WERI-Rb-1 (cell line): Measurements from ENCODE around the gene C11orf21.
A peak's percentile ranks its signal among the peaks of the same experiment; 100 is the strongest.

Source experiments
- DNase-seq: peaks from one replicate; pipeline ENCODE4 v3.0.0-alpha.2; 2020
- H3K27ac ChIP-seq: fragments of 250-450 bp; sonication (Bioruptor Pico); 2 replicates; pipeline ENCODE4 v1.5.1; 2020; ENCODE audit warnings: mild to moderate bottlenecking, moderate library complexity
- H3K27me3 ChIP-seq: fragments of 250-450 bp; sonication (Bioruptor Pico); 2 replicates; pipeline ENCODE4 v1.5.1; 2021; ENCODE audit warnings: mild to moderate bottlenecking, low read depth, moderate library complexity; ENCODE audit not compliant: insufficient read depth, severe bottlenecking
- H3K36me3 ChIP-seq: fragments of 250-450 bp; sonication (Bioruptor Pico); 2 replicates; pipeline ENCODE4 v1.5.1; 2020; ENCODE audit warnings: mild to moderate bottlenecking, moderate library complexity
- H3K4me3 ChIP-seq: 2 replicates; pipeline ENCODE4 v1.5.1; 2011; ENCODE audit warnings: low read depth, mild to moderate bottlenecking, control low read depth, low read length
- H3K9me3 ChIP-seq: fragments of 250-450 bp; sonication (Bioruptor Pico); 2 replicates; pipeline ENCODE4 v1.5.1; 2021; ENCODE audit warnings: mild to moderate bottlenecking, moderate library complexity; ENCODE audit not compliant: severe bottlenecking
- CTCF ChIP-seq: IDR thresholded peaks from 2 replicates; pipeline ENCODE4 v1.5.1; 2011; ENCODE audit warnings: low read depth, mild to moderate bottlenecking, control low read depth, inconsistent platforms, low read length

Gene C11orf21

GRCh38 chr11:2305140-2305778 lies 3.5 kb upstream of the C11orf21 start:
- Histone ChIP-seq H3K36me3 (no peaks in the 10 kb centered on the region), H3K4me3 (no peak overlapping the region)

GRCh38 chr11:2304506-2305139 lies 2.9 kb upstream of the C11orf21 start:
- no peak for TF ChIP-seq CTCF
- H3K27ac ChIP-seq, result no peak overlapping the region
- H3K4me3 ChIP-seq, result no peak overlapping the region
- DNase-seq, result peak; percentile 4
- no peaks in the 10 kb centered on the region for H3K27me3 ChIP-seq
- no peaks in the 10 kb centered on the region for H3K36me3 ChIP-seq
- H3K9me3 ChIP-seq, result no peaks in the 10 kb centered on the region

More at GRCh38 chr11:2305140-2305778, 3.5 kb upstream of the C11orf21 start:
- Histone ChIP-seq H3K27me3 (no peaks in the 10 kb centered on the region), H3K9me3 (no peaks in the 10 kb centered on the region), H3K27ac (no peak overlapping the region)
- DNase-seq, result peak; percentile 78
- TF ChIP-seq CTCF, result peak; percentile 94

GRCh38 chr11:2303627-2304505 lies 2.1 kb upstream of the C11orf21 start:
- H3K36me3 ChIP-seq, result no peaks in the 10 kb centered on the region
- no peak overlapping the region for H3K27ac ChIP-seq
- no peaks in the 10 kb centered on the region for H3K9me3 ChIP-seq
- no peak overlapping the region for H3K4me3 ChIP-seq
- TF ChIP-seq CTCF, result no peak
- DNase-seq, result peak; percentile 5
- no peaks in the 10 kb centered on the region for H3K27me3 ChIP-seq

GRCh38 chr11:2302896-2303626 lies 1.3 kb upstream of the C11orf21 start:
- H3K27me3 ChIP-seq, result peaks cover 2% of the 10 kb centered on the region
- peak; percentile 4 for DNase-seq
- no peak overlapping the region for H3K4me3 ChIP-seq
- no peak overlapping the region for H3K27ac ChIP-seq
- no peak for TF ChIP-seq CTCF
- no peaks in the 10 kb centered on the region for H3K9me3 ChIP-seq
- H3K36me3 ChIP-seq, result no peaks in the 10 kb centered on the region

DNA sequence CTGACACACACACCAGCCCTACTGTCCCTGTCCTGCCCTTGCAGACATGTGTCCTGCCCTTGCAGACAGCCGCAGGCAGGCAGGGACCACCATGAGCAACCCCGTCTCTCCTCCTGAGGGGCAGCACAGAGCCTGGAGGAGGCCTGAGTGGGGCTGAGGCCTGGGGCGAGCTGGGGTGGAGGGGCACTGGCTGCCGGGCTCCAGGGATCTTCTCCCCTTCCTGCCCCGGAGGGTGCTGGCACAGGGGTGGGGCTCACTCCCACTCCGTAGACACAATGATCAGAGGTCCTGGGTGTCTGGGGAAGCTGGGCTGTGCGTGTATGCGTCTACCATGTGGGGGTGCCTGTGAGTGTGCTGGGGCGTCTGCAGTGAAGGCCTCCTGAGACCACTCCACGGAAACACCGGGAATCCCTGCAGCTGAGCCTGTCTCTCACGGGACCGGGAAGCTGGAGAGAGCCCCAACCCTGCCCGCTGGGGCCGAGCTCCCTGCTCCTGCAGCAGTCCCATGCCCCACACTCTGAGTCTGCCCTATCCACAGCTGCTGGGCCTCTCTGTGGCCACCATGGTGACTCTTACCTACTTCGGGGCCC lies 683 bp upstream of the C11orf21 start:
- no peak overlapping the region for H3K4me3 ChIP-seq
- no peaks in the 10 kb centered on the region for H3K36me3 ChIP-seq
- H3K27me3 ChIP-seq, result peaks cover 6% of the 10 kb centered on the region
- no peak overlapping the region for H3K27ac ChIP-seq
- H3K9me3 ChIP-seq, result no peaks in the 10 kb centered on the region
- peak; percentile 8 for DNase-seq
- TF ChIP-seq CTCF, result no peak
